ENCODE results near the gene ADAM12.

DNA sequence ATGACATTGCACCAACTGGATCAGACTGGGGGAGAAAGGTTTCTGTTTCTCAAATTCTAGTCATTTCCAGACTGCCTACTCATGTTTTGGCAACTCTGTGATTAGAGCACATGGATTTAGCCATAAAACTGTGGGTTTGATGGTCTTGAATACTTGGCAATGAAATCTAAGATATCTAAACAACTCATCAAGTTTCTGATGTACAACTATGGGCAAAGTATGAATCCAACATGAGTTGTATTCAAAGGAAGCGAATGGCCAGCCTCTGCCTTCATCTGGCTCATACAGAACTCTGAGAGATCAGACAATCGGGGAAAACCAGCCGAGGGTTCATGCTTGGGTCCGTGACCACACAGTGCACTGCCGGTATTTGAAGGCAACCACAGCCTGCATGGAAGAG is 144.3 kb downstream of the ADAM12 start:
- TF ChIP-seq, protein P1, sequence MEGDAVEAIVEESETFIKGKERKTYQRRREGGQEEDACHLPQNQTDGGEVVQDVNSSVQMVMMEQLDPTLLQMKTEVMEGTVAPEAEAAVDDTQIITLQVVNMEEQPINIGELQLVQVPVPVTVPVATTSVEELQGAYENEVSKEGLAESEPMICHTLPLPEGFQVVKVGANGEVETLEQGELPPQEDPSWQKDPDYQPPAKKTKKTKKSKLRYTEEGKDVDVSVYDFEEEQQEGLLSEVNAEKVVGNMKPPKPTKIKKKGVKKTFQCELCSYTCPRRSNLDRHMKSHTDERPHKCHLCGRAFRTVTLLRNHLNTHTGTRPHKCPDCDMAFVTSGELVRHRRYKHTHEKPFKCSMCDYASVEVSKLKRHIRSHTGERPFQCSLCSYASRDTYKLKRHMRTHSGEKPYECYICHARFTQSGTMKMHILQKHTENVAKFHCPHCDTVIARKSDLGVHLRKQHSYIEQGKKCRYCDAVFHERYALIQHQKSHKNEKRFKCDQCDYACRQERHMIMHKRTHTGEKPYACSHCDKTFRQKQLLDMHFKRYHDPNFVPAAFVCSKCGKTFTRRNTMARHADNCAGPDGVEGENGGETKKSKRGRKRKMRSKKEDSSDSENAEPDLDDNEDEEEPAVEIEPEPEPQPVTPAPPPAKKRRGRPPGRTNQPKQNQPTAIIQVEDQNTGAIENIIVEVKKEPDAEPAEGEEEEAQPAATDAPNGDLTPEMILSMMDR (conservative IDR thresholded peaks at IDR 0.05; ENCODE audit: low read length), result no peak
- TF ChIP-seq EZH2phosphoT487 (IDR thresholded peaks at IDR 0.05; ENCODE audit: borderline replicate concordance), result no peak

Measured in Loucy (cell line).